Stimulated activated CD8-positive, alpha-beta memory T cell treated with anti-CD3 and anti-CD28 coated beads, Interleukin-12 subunit alpha, Interleukin-12 subunit beta, amount 100 ng/mL, for 1 hour (primary cell): ENCODE results near the gene METTL1.

ENCODE experiments used
- DNase-seq: peaks from one replicate; pipeline ENCODE4 v3.0.0-alpha.2; 2020; ENCODE audit warnings: low read depth

The METTL1 gene

GRCh38 chr12:57767305-57767698 lies 4.6 kb downstream of the METTL1 start:
- DNase-seq = no peak

DNA sequence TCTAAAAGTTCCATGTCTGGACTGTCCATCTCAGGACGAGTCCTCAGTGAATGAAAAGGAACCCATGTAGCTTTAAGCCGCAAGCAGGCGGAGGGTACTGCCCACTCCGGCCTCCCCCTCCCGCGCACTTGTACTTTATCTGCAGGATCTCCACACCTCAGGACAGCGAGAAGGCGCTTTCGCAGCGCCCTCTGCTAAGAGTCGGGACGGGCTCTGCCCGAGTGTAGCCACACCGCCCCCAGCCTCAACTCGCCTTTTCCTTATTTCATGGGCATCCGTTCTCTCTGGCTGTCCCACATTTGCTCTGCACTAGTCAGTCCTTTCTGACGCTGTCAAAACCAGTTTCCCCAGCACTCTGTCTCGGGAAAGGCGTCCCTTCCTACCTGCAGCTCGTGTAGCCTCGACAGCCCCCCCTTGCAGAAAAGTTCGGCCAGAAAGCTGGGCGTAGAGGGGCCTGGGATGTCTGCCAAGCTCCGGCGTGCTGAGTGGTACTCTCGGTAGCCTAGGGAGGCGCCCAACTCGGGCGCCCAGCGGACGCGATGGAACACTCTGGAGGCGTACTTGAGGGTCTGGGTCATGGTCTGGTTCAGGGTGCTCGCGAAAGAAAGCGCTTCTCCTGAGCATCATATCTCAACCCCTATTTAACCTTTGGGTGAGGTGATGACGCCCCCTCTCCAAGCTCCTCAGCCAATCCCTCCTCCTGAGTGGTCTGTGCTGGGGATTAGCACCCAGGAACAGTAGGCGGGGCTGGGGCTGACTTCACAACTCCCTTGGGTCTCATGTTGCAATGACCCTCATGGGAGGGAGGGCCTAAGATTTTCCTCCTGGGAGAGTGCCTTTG lies 5.2 kb downstream of the METTL1 start, which contains the start of gene CYP27B1:
Gene CYP27B1, minus strand, starts transcription at position 615 of the 841 bp plus-strand sequence. Its CDS starts 37 bp downstream, at position 578.
- DNase-seq = no peak

DNA sequence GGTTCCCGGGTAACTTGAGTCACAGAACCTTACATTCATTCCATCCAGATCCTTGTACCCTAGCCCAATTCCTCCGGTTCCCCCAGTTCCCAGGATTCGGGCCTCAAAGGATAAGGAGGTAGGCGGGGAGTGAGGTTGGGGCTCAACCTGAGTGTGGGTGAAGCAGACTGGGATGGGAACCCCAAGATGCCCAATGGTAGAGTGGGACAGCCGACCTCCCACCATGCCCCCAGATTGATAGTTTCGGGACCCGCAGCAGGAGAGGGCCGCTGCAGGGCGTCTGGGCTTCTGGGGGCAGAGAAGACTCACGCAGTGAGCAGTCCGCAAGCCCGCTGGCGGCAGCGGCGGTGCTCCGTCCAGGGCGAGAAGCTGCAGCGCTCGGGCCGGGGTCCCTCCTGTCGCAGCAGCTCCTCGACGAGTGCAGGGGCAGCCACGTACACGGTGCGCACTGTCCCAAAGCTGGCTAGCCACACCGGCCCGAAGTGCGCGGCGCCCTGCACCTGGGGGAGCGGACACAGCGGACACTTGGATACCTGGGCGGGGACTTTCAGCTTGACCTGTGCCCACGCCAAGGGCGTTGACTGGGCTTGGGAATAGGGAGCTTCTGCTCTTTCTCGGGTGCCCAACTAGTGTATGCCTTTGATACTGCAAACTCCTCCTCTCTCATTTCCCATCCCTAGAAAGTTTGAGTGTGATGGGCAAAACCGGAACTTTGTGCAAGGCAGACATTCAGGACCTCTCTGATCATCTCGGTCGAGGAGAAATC lies 6.0 kb downstream of the METTL1 start:
- no peak for DNase-seq

GRCh38 chr12:57765003-57765697 lies 6.8 kb downstream of the METTL1 start:
- no peak for DNase-seq

- DNase-seq = no peak
These were observed 7.3 kb downstream of the METTL1 start for GRCh38 chr12:57764662-57765002.

DNA sequence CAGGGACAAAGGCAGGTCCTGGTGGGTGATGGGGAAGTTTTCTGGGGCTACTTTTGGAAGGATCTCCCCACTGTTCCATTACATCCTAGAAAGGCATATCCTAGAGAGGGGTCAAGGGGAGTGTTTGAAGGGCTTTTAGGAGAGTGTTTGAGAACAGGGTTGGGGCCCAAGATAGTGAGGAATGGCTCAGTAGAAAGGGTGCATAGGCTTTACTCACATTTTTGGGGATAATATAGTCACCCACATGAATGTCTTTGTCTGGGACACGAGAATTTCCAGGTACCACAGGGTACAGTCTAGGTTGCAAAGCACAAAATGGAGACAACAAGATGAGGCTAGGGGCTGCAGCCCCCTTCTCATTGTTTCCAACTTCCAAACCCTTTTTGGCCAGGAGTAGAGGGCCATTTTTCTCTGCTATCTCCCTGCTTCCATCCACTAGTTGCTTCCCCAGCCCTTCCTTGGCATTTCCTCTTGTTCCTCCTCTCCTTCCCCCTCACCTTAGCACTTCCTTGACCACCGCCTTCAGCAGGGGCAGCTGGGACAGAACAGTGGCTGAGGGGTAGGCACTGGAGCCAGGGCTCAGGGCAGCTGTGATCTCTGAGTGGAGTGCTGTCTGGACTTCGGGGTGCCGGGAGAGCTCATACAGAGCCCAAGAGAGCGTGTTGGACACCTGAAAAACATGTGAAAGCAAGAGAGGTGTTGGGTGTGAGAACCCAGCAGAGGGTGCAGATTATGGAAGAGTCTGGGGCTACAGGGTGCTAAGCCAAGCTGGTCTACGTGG lies 7.8 kb downstream of the METTL1 start:
- DNase-seq = no peak

GRCh38 chr12:57762463-57762862 lies 9.4 kb downstream of the METTL1 start:
- DNase-seq = no peak

DNA sequence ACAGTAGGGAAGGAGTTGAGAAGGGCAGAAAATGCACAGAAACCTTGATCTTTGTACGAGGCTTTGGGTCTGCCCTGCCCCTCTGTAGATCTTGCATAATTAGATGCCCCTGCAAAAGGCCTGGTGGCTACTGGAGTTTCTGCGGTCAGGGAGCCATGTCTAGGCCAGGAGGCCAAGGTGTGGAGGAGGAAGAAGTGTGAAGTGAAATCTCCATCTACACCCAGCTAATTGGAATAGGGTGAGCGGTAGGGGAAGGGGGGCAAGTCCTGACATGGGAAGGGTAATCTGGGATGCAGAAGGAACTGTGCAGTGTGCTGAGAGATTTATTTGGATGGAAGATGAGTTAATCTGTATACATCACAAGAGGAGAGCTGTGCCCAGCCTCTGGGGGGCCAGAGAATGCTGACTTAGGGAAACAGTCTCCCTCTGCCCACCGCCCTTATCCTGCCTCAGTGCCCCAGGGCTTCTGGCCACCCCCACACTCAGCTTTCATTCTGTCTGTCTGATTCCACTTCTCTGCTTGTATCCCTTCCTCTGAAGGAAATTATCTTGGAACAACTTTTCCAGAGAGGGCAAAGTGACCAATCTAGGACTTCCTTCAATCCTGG lies 10.4 kb downstream of the METTL1 start:
- DNase-seq = no peak

GRCh38 chr12:57760347-57760982 lies 11.4 kb downstream of the METTL1 start:
- DNase-seq = no peak

DNA sequence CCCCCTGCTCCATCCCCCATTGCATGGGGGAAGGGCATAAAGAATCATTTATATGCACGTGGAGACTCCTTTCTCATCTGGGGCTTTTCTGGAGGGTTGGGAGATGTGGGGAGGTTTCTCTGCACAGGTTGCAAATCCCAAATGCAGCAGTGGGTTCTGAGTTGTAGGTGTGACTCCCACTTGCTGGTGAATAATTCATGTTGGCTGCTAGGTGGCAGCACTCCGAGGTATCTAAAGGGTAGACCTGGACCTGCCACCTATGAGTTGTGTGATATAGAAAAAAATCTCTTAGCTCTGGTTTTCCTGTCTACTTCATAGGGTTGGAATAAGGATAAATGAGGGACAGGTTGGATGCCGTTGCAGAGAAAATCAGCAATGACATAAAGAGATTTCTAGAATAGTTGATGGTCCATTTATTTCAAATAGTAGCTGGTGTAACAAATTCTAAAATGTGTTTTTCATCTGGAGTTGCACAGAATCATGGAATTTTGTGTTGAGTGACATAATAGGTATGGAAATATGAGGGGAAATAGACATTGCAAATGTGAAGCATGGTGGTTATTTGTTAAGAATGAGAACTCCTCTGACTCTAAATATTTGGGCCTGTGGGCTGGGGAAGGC lies 12.4 kb downstream of the METTL1 start:
- no peak for DNase-seq

DNA sequence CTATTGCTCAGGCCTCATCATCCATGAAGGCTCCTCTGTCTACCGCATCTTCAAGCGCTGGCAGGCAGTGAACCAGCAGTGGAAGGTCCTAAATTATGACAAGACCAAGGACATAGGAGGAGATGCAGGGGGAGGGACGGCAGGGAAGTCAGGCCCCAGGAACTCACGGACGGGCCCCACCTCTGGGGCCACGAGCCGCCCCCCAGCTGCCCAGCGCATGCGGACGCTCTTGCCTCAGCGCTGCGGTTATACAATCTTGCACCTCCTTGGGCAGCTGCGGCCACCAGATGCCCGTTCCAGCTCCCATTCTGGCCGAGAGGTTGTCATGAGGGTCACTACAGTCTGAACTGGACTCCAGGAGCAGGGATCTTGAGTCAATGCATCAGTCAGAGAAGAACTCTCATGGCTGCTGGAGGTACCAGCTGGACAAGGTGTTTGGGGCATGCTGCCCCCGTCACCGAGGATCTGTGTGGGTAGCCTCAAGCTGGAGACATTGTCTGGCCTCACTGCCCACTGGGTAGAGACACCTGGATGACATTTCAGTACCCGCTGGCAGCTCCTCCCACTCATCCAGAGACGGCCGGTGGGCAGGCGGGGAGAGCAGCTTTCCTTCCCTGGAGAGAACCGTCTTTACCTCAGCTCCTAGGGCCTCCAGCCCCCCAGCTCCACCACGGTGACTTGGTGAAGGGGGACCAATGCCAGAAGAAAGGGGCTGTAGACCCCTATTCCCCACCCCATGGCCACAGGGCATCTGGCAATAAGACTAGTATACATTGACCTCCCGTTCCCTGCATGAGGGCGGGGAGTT lies 13.1 kb downstream of the METTL1 start:
- DNase-seq = no peak

DNA sequence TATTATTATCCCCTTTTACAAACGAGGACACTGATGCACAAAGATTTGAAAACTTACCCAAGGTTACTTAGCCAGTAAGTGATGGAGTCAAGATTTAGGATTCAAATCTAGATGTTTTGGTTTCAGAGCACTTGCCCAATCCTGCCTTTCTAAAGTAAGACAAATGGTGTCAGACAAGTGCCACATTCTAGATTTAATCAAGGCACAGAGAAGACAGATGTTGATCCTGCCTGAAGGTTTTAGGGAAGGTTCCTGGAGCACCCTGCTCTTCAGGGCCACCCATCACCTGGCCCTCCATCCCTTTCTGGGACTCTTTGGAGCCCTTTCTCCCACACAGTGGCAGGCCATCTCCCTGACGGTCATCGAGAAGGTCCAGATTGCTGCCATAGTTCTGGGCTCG lies 14.1 kb downstream of the METTL1 start:
- no peak for DNase-seq

DNA sequence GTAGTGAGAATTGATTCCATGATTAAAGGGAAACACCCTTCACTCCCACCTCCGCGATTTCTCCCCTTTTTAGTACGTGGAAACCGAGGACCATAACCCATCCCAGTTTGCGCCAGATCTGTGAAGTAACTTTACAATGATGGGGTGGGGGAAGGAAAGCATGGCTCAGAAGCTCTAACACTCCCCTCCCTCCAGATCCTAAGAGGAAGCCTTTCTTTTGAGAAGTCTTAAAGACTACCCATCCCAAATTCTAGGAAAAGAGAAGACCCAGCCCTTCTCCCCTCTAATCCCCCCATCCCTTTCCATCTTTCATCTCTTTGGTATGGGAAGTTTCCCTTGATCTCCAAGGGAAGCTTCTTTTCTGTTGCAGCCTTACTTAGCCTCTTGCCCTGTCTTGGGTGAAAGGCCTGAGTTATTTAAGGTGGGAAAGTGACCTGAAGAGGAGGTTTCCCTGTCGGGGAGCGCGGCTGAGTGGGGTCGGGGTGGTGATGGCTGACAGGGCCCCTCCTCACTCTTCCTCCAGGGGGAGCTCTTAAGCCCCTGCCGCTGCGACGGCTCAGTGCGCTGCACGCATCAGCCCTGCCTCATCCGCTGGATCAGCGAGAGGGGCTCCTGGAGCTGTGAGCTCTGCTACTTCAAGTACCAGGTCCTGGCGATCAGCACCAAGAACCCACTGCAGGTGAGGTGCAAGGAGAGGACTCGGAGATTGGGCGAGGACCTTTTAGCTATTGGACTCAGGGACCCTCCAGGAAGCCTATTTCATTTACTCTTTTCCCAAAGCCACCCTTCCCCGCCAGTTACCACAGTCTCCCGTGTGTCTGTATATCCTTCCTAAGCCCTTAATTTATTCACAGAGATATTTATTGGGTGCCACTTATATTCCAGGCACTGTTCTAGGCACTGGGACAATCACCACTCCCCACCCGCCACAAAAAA lies 15.2 kb downstream of the METTL1 start:
- no peak for DNase-seq

DNA sequence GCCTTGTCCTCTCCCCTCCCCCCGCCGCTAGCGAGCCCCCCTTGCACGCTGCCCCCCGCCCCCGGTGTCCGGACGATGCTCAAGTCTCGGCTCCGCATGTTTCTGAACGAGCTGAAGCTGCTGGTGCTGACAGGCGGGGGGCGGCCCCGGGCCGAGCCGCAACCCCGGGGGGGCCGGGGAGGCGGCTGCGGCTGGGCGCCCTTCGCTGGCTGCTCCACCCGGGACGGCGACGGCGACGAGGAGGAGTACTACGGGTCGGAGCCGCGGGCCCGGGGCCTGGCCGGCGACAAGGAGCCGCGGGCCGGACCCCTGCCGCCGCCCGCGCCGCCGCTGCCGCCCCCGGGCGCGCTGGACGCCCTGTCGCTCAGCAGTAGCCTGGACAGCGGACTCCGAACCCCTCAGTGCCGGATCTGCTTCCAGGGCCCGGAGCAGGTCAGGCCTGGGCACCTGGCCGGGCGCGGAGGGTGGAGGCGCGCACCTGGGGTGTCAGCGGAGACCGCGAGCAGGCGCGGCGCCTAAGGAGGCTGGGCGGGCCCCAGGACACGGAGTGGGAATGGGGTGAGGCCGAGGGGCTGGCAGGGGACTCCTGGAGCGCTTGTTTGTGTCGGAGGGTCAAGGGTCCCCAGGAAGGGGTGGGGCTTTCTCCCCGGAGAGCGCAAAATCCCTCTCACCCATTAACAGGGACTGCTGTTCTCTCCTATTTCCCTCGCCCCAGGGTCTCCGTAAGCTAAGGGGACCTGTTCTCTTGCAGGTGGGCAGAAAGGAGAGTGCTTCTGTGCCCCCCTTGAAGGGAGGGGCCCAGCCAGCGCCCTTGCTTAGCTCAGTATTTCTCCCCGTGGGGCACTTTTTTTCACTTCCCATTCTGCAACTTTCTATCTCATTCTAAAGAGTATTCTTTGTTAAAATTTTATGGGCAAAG lies 16.2 kb downstream of the METTL1 start:
- DNase-seq = no peak

GRCh38 chr12:57755194-57755453 lies 16.8 kb downstream of the METTL1 start:
- no peak for DNase-seq

DNA sequence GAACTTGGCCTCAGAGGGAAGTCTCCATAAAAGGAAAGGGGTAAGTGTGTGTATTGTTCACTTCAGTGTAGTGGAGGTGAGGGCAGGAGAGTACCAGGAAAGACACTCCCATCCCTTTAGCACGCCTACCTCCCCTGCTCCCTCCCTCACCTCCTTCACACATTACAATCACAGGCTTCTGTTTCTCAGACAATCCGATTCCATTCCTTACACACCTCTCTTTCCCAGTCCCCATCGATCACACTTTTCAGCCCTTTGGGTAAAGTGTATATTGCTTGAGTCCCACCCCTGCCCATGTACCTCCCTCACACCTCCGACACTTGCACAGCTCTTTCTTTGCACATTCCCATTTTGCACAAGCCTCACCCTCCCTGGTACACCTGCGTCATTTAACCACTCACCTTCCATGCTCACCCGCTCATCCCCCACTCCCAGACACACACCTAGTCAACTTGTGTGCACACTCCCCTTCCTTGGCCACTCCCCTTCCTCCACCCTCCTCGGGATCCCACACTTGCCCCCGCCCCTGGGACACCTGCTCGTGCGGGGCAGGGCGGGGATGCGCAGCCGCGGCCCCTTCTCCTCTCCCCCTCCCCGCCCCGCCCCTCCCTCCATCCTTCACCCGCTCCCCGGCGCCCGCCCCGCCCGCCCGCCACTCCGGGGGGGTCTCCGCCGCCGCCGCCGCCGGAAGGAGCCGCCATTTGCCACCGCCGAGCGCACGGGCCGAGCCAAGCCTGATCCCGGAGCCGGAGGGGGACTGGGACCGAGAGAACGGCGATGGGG lies 17.3 kb downstream of the METTL1 start, which contains the start of gene MARCHF9:
Gene MARCHF9, plus strand, starts transcription at position 693 of the 783 bp plus-strand sequence. CDS start 426 bp downstream, outside the sequence.
- peak; percentile 72 for DNase-seq
